OCI-LY7 (cell line): ENCODE data around the gene PRIM2.
"Not testable (repeated sequence)": the region's sequence is repeated elsewhere in the genome, so short reads cannot be mapped to it uniquely, and the experiment has no call there.

Experiments
- CTCF ChIP-seq: fragments of 200-600 bp; sonication (generic); conservative IDR thresholded peaks from 2 replicates; pipeline ENCODE4 v1.5.1; 2014; ENCODE audit warnings: mild to moderate bottlenecking, antibody characterized with exemption, low read length, moderate library complexity, mixed read lengths
- EZH2phosphoT487 ChIP-seq: fragments of 200-600 bp; sonication (generic); IDR thresholded peaks from 2 replicates; pipeline ENCODE4 v1.6.1; 2018; ENCODE audit warnings: low read depth, borderline replicate concordance, mild to moderate bottlenecking, mixed run types, antibody characterized with exemption, low read length, moderate library complexity, mixed read lengths

GRCh38 chr6:57505251-57505650, 187.8 kb downstream of the PRIM2 start:
- TF ChIP-seq CTCF, EZH2phosphoT487: not testable (repeated sequence)
